Adipocyte (in vitro differentiated cells): ENCODE results near the gene DCAF7.

Experiments
- DNase-seq: peaks from one replicate; pipeline ENCODE4 v3.0.0-alpha.2; 2015; ENCODE audit warnings: low read depth
- H3K27me3 ChIP-seq: replicated peaks from 2 replicates; pipeline ENCODE4 v1.7.0; 2013; ENCODE audit warnings: mild to moderate bottlenecking, low read length, moderate library complexity; ENCODE audit not compliant: control insufficient read depth, insufficient read depth
- H3K36me3 ChIP-seq: 2 replicates; pipeline ENCODE4 v1.7.0; 2013; ENCODE audit warnings: low read length, mild to moderate bottlenecking, moderate library complexity; ENCODE audit not compliant: control insufficient read depth, insufficient read depth, severe bottlenecking
- H3K4me1 ChIP-seq: 2 replicates; pipeline ENCODE4 v1.7.0; 2013; ENCODE audit warnings: mild to moderate bottlenecking, low read length, moderate library complexity; ENCODE audit not compliant: control insufficient read depth, insufficient read depth
- H3K4me3 ChIP-seq: 2 replicates; pipeline ENCODE4 v1.7.0; 2013; ENCODE audit warnings: mild to moderate bottlenecking, low read length, moderate library complexity
- H3K9ac ChIP-seq: 2 replicates; pipeline ENCODE4 v1.7.0; 2013; ENCODE audit warnings: mild to moderate bottlenecking, low read length, moderate library complexity
- H3K9me3 ChIP-seq: 2 replicates; pipeline ENCODE4 v1.7.0; 2013; ENCODE audit warnings: mild to moderate bottlenecking, low read length, moderate library complexity; ENCODE audit not compliant: control insufficient read depth

DCAF7 gene

DNA sequence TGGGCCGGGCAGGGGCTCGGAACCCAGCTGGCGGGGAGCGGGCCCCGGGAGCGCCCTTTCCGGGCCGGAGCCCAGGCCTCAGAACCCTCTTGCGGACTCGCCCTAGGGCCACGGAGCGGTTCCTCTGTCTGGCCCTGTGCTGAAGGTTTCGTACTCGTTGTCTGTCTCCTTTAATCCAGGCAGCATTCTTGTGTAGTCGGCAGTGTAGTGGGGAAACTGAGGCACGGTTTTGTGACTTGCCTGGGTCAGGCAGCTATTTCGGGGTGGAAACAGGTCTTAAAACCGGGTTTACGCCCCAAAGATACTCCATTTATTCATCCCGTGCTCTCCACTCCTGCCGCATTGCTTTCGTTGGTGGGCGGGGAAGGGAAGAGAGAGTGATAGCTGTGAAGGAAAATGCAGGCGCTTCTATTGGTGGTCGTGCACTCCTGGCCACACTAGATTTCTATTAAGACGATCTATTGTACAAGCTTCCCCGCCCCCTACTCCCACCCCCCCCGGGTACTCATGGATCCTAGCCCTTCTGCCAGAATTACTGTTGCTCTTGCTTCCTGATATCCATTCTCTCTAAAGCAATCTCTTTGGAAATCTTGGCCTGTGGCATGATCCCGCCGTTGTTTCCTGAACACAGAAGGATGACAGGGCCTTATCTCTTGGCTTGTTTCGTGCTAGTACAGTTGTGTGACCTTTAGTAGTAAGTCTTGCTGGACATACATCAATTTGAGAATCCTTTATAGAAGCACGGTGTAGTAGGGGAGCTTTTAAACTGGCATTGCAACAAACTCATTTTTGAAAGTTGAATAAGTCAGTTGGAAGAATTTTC is 751 bp downstream of the DCAF7 start:
- H3K4me3 ChIP-seq: peak overlapping the region; percentile 98
- H3K27me3 ChIP-seq: no peaks in the 10 kb centered on the region
- peak; percentile 72 for DNase-seq
- no peaks in the 10 kb centered on the region for H3K36me3 ChIP-seq
- peak overlapping the region; percentile 98 for H3K9ac ChIP-seq
- peaks cover 33% of the 10 kb centered on the region for H3K4me1 ChIP-seq
- no peaks in the 10 kb centered on the region for H3K9me3 ChIP-seq

DNA sequence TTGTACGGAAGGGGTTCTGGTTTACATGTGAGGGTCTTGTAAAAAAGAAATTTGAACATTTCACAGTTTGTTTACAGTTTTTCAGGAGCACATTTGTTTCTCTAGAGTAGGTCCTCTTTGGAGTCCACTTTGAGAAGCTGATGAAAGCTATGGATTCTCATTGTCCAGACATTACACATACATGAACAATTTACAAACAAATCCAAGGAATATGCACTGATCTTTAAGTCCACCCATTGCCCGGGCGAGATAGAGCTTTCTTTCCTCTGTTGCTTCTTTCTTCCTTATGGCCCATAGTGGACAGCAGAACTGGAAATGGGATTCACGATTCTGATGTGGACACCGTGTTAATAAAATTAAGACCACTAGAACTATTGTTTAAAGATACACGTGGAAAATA is 1.9 kb downstream of the DCAF7 start:
- peaks cover 33% of the 10 kb centered on the region for H3K4me1 ChIP-seq
- DNase-seq: peak; percentile 26
- no peaks in the 10 kb centered on the region for H3K36me3 ChIP-seq
- no peaks in the 10 kb centered on the region for H3K27me3 ChIP-seq
- H3K9me3 ChIP-seq: peaks cover 1% of the 10 kb centered on the region
- peak overlapping the region; percentile 98 for H3K9ac ChIP-seq
- H3K4me3 ChIP-seq: peak overlapping the region; percentile 98

GRCh38 chr17:63555500-63556156 is 5.4 kb downstream of the DCAF7 start:
- Histone ChIP-seq H3K36me3 (no peaks in the 10 kb centered on the region), H3K9ac (no peak overlapping the region), H3K27me3 (no peaks in the 10 kb centered on the region), H3K9me3 (peaks cover 3% of the 10 kb centered on the region), H3K4me1 (peaks cover 24% of the 10 kb centered on the region), H3K4me3 (no peak overlapping the region)
- no peak for DNase-seq

GRCh38 chr17:63557416-63557815 is 7.1 kb downstream of the DCAF7 start:
- Histone ChIP-seq H3K9me3 (peaks cover 3% of the 10 kb centered on the region), H3K36me3 (no peaks in the 10 kb centered on the region), H3K4me3 (no peak overlapping the region), H3K4me1 (peaks cover 18% of the 10 kb centered on the region), H3K27me3 (no peaks in the 10 kb centered on the region), H3K9ac (no peak overlapping the region)
- no peak for DNase-seq

DNA sequence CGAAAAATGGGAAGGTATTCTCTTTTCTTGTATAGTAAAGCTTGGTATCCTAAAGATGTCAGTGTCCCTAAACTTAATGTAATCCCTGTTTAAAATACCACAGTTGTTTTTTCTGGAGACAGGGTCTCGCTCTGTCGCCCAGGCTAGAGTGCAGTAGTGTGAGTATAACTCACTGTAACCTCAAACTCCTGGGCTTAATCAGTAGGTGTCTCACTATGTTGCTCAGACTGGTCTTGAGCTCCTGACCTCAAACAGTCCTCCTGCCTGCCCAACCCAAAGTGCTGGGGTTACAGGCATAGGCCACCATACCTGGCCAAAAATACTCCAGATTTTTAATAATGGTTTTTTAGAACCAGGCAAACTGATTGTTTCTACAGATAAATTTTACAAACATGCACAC is 8.2 kb downstream of the DCAF7 start:
- H3K4me3 ChIP-seq: no peak overlapping the region
- no peaks in the 10 kb centered on the region for H3K27me3 ChIP-seq
- H3K4me1 ChIP-seq: peaks cover 9% of the 10 kb centered on the region
- no peak for DNase-seq
- H3K9me3 ChIP-seq: peaks cover 3% of the 10 kb centered on the region
- no peak overlapping the region for H3K9ac ChIP-seq
- no peaks in the 10 kb centered on the region for H3K36me3 ChIP-seq

DNA sequence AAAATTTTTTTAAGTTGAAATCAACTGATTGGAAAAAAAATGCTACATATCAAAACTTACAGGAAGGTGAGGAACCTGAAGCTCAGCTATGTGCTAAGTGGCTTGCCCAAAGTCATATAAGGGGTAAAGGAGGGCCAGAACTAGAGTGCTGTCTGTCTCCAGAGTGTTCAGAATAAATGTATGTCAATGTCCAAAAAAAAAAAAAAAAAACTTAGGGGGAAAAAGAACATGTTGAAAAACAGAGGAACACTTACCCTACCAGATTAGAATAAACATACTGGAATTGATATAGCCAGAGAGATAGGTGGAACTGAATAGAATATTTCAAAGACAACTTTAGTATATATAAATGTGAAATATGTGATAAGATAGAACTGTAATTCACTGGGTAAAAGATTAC is 11.5 kb downstream of the DCAF7 start:
- H3K4me3 ChIP-seq: no peak overlapping the region
- H3K4me1 ChIP-seq: no peaks in the 10 kb centered on the region
- DNase-seq: no peak
- H3K27me3 ChIP-seq: no peaks in the 10 kb centered on the region
- no peaks in the 10 kb centered on the region for H3K36me3 ChIP-seq
- H3K9ac ChIP-seq: no peak overlapping the region
- peaks cover 3% of the 10 kb centered on the region for H3K9me3 ChIP-seq

- Histone ChIP-seq H3K4me3 (no peak overlapping the region), H3K4me1 (no peaks in the 10 kb centered on the region), H3K9me3 (no peaks in the 10 kb centered on the region), H3K36me3 (no peaks in the 10 kb centered on the region), H3K9ac (no peak overlapping the region), H3K27me3 (no peaks in the 10 kb centered on the region)
- peak; percentile 5 for DNase-seq
Observed at GRCh38 chr17:63563339-63563738, 13.1 kb downstream of the DCAF7 start.

DNA sequence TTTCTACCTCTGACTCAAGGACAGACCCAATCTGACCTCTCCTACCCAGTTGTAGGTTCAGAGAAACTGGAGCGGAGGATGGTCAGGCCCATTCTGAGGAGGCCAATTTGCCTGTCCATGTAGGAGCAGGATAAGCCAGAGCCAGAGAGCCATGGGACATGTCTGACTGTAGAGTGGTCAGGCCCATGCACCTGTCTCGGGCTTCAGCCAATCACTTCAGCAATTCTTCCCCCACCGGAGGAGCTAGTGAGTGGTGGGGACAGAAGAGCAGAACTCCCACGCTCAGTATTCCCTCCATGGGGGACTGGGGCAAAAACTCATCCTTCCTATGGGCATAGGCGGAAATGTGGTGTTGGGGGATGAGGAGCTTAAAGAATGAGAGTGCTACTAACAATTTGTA is 14.3 kb downstream of the DCAF7 start:
- no peak overlapping the region for H3K9ac ChIP-seq
- no peak for DNase-seq
- H3K36me3 ChIP-seq: no peaks in the 10 kb centered on the region
- H3K4me3 ChIP-seq: no peak overlapping the region
- no peaks in the 10 kb centered on the region for H3K4me1 ChIP-seq
- H3K9me3 ChIP-seq: no peaks in the 10 kb centered on the region
- no peaks in the 10 kb centered on the region for H3K27me3 ChIP-seq

DNA sequence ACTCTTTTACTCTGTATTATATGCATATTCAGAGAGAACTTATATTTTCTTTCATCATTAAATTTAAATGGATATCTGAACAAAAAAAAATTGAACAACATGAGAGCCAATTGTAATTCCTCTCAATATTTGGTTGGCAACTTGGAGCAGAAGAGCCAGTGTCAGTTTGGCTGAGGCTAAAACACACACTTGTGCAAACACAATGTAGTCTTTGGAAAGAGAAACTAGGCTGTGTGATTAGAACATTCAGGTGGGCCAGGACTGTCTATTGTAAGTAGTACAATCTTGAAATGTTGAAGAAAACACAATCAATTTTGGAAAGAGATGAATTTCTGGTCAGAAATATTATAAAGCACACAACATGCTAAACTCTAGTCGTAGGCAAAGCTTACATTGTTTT is 17.0 kb downstream of the DCAF7 start:
- Histone ChIP-seq H3K36me3 (no peaks in the 10 kb centered on the region), H3K4me1 (peaks cover 8% of the 10 kb centered on the region), H3K27me3 (no peaks in the 10 kb centered on the region), H3K9ac (no peak overlapping the region), H3K9me3 (no peaks in the 10 kb centered on the region), H3K4me3 (no peak overlapping the region)
- no peak for DNase-seq

DNA sequence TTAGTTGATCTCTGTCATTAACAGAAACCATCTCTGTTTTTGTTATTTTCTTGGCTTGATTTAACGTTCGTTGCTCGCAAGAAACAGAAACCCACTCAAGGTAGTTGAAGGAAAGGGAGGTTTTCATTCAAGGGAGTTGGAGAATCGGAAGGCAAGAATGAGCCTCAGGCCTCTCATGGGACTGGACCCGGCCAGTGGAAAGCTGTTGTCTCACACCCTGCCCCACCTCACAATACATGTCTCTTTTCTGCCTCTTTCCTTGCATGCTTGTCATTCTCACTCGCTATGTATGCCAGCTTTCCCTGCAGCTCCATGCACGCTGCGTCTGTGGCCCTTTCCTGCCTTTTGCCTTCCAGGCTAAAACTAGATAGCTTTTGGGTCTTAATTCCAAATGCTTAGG is 18.3 kb downstream of the DCAF7 start:
- H3K36me3 ChIP-seq: no peaks in the 10 kb centered on the region
- no peak for DNase-seq
- H3K9me3 ChIP-seq: no peaks in the 10 kb centered on the region
- H3K4me1 ChIP-seq: peaks cover 8% of the 10 kb centered on the region
- H3K9ac ChIP-seq: no peak overlapping the region
- H3K27me3 ChIP-seq: no peaks in the 10 kb centered on the region
- H3K4me3 ChIP-seq: no peak overlapping the region

GRCh38 chr17:63571632-63572310 is 21.5 kb downstream of the DCAF7 start:
- Histone ChIP-seq H3K4me3 (no peak overlapping the region), H3K9me3 (no peaks in the 10 kb centered on the region), H3K9ac (no peak overlapping the region), H3K4me1 (peaks cover 8% of the 10 kb centered on the region), H3K36me3 (no peaks in the 10 kb centered on the region), H3K27me3 (no peaks in the 10 kb centered on the region)
- peak; percentile 62 for DNase-seq
